Fibroblast of lung (primary cell): Measurements from ENCODE around the gene DEFB131A.
"Not testable (repeated sequence)": the region's sequence is repeated elsewhere in the genome, so short reads cannot be mapped to it uniquely, and the experiment has no call there.

ENCODE experiments used
- EZH2 ChIP-seq: IDR thresholded peaks from 2 replicates; pipeline ENCODE4 v1.5.1; 2012; ENCODE audit warnings: low read length, control low read depth, mild to moderate bottlenecking; ENCODE audit errors: missing control alignments
- TF ChIP-seq, protein P1 (sequence below), 2 donors: IDR thresholded peaks in 1 of 2; conservative IDR thresholded peaks in 1 of 2; 1 replicate in 1 of 2; 2 replicates in 1 of 2; pipeline ENCODE4 v1.5.1; 2011 to 2012; ENCODE audit warnings: low read length in 2 of 2, control low read depth in 1 of 2, inconsistent platforms in 1 of 2, low read depth in 1 of 2, mild to moderate bottlenecking in 1 of 2

DNA sequence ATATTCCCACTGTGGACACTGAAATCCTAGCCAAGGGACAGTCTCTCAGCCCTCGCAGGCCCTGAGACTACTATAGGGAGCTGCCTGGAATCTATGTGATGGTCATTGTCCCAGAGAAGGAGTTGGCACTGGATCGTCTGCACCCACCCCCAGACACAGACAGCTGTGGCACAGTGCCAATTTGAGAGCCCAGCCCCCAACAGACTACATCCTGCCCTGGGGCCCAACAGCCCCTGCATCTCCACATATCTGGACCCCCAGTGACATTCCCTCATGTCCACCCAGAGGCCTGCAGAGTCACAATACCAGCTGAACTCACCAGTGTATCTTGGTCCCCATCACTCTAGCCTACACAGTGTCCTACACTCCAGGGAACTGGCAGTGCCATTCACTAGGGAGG is 38.4 kb upstream of the DEFB131A start:
- TF ChIP-seq, protein P1, sequence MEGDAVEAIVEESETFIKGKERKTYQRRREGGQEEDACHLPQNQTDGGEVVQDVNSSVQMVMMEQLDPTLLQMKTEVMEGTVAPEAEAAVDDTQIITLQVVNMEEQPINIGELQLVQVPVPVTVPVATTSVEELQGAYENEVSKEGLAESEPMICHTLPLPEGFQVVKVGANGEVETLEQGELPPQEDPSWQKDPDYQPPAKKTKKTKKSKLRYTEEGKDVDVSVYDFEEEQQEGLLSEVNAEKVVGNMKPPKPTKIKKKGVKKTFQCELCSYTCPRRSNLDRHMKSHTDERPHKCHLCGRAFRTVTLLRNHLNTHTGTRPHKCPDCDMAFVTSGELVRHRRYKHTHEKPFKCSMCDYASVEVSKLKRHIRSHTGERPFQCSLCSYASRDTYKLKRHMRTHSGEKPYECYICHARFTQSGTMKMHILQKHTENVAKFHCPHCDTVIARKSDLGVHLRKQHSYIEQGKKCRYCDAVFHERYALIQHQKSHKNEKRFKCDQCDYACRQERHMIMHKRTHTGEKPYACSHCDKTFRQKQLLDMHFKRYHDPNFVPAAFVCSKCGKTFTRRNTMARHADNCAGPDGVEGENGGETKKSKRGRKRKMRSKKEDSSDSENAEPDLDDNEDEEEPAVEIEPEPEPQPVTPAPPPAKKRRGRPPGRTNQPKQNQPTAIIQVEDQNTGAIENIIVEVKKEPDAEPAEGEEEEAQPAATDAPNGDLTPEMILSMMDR (conservative IDR thresholded peaks at IDR 0.05 in 1 of 2, IDR thresholded peaks at IDR 0.05 in 1 of 2; ENCODE audit: low read depth in 1 of 2, low read length in 2 of 2) = not testable (repeated sequence)
- not testable (repeated sequence) for TF ChIP-seq EZH2
